Stimulated activated CD4-positive, alpha-beta T cell treated with anti-CD3 and anti-CD28 coated beads, Interleukin-1b, Interleukin-23, amount 100 ng/mL, for 48 hours (primary cell): Measurements from ENCODE around the gene NUCB1.
"Not testable (repeated sequence)": the region's sequence is repeated elsewhere in the genome, so short reads cannot be mapped to it uniquely, and the experiment has no call there.

ENCODE experiments used
- DNase-seq: peaks from one replicate; pipeline ENCODE4 v3.0.0-alpha.2; 2020

NUCB1 gene

GRCh38 chr19:48899781-48900476 lies at the start of gene NUCB1:
TSS of gene NUCB1 (plus strand) at chr19:48900312. CDS start at chr19:48900797, 485 bp downstream.
- DNase-seq = peak; percentile 99

GRCh38 chr19:48852292-48852691 lies 47.8 kb upstream of the NUCB1 start:
- DNase-seq = no peak

- no peak for DNase-seq
These were observed 46.6 kb upstream of the NUCB1 start for GRCh38 chr19:48853483-48853882.

DNA sequence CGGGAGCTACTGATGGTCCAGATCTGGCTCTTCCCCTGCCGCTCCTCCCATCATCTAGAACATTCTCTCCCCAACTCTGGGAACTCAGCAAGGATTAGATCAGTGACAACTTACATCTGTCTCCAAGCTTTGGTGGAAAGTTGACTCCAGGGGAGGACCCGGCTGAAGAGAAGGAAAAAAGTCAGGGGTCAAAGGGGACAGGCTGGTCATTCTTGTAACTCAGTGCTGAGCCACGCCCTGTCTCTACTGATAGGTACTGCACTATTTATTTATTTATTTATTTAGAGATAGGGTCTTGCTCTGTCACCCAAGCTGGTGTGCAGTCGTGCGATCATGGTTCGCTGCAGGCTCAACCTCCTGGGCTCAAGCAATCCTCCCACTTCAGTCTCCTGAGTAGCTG lies 46.0 kb upstream of the NUCB1 start:
- DNase-seq = no peak

GRCh38 chr19:48856921-48857320 lies 43.2 kb upstream of the NUCB1 start:
- DNase-seq = no peak

DNA sequence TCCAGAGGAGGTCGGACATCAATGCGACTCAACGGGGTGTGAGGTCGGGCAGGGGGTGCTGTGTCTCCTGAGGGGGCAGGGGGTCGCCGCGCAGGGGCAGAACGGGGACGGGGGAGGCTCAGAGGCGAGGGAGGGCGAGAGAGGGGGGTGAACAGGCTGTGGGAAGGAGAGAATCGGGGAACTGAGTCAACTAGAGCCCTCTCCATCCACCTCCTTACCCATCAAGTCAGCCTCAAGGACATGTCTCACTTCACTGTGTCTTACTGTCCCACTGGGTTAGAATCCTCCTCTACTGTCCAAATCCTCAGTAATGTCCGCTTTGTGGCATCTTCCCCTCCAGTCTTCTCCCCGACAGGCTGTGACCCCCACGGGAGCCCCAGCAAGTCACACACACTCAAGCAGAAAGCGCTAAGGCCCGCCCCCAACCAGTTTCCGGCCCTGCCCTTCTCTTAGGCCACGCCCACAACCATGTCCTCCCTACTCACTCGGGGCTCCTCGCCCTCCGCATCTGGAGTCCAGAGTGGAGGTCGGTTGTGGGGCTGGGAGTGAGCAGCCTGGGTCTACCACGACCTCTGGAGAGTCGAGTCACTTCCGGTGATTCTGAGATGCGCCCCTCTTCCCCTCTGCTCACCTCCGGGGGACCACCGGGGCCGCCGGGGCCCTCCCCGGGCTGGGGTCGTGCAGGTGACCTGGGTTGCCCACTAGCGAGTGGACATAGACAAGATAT lies 41.0 kb upstream of the NUCB1 start:
- DNase-seq = peak; percentile 84

DNA sequence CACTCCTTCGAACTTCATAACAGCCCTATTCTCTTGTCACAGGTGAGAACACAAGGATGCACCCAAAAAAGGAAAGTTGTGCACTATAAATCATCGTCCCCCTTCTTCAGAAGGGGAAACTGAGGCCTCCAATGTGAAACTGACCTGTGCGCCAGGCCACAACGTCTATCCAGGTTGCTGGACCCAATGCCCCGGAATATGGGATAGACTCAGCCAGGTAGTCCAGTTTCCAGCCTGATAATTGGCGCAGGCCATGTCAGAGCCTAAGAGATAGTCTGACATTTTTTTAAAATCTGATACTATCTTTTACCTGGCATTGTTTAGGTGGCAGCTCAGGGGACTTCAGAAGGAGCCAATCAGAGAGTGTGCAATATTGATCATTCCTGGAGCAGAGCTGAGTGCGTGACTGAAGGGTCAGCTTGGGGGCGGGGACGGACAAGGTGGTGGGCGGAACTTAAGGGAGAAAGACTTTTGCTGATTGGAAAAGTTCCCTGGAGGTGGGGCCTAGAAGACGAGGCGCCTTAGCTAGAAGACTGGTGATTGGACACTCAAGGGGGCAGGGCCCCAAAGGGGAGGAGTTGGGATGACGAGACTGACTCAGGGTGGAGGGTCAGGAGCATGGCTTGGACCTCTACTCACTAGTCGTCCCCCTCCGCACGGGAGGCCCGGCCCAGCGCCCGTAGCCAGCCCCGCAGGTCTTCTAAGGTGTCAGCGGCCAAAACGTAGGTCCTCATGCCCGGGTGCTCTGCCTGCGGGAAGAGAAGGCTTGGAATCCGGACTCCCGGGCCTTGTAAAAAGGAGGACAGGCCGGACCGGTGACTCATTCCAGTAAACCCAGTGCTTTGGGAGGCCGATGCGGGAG lies 40.2 kb upstream of the NUCB1 start:
- DNase-seq = peak; percentile 39

DNA sequence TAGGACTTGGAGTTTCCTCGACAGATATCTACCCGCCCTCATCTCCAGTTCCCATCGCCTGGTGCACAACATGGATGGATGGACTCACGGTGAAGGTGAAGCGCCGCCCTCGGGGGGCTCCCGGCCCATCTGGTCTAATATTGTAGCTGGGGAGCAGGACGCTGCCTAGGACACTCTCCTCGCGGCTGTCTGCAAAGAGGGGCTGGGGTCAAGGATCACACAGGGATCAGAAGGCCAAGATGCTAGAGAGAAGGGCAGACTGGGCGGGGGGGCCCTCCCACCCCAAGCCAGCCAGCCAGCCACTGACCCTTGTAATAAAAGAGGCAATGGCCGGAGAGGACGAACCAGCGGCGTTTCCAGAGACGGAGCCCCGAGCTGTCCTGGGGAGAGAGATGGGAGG lies 38.8 kb upstream of the NUCB1 start:
- DNase-seq = no peak

GRCh38 chr19:48862827-48863226 lies 37.3 kb upstream of the NUCB1 start:
- no peak for DNase-seq

DNA sequence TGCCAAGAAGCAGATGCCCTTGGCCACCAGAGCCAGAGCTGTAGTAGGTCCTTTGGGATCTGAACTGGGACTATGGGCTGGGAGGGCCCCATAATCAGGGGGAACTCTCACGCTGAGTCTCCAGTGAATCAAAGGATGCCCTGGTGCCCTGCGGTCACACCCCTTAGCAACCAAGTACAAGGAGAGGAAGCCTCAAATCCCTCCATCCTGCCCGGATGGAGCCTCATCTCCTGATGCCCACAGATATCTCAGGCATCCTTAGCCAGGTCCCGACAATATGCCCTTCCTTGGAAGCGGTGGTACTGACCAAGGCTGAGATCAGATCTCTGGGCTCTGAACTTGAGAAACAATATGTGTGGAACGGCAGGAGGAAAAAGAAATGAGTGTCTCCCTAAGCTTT lies 33.4 kb upstream of the NUCB1 start:
- no peak for DNase-seq

DNA sequence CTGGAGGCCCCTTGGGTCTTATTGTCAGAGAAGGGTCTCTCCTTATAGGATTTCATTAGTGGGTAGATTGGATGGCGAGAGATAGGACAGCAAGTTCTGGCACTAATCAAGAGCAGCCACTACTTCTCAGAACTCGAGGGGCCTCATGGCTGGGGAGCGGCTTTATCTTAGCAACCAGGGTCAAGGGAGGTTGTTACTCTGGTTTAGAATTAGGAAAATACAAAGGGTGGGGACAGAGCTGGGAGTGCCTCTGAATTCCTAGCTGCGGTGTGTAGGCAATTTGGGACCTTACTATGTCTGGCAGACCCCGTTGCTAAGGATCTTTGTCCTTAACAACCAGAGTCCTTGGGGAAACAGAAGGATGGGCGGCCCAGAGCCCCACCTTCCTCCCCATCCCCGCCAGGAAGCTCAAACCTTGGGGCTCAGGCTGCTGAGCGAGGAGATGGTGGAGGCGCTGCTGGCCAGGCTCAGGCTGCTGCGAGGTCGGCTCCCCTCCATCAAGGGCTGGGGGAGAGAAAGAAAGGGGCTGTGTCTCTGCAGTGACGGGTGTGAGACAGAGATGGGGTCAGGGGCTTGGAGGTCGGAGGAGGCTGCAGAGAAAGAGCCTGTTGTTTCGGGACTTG lies 32.9 kb upstream of the NUCB1 start:
- no peak for DNase-seq

GRCh38 chr19:48867746-48868113 lies 32.4 kb upstream of the NUCB1 start:
- DNase-seq = no peak

GRCh38 chr19:48868114-48868886 lies 31.8 kb upstream of the NUCB1 start, which contains the start of gene PLEKHA4:
TSS of gene PLEKHA4 (minus strand) at chr19:48868617. CDS start at chr19:48867620, 997 bp downstream.
- DNase-seq = no peak

DNA sequence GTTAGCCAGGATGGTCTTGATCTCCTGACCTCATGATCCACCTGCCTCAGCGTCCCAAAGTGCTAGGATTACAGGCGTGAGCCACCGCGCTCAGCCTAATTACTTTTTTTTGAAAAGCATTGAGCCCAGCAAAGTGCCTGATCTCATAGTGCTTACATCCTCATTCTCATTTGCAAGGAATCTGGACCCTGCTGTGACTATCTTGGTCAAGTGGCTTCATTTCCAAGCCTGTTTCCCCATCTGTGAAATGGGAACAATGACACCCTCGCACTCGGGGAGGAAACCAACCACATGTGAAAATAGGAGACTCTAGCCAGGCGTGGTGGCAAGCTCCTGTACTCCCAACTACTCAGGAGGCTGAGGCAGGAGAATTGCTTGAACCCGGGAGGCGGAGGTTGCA lies 30.1 kb upstream of the NUCB1 start:
- DNase-seq = no peak

- DNase-seq = not testable (repeated sequence)
These were observed 28.5 kb upstream of the NUCB1 start for GRCh38 chr19:48871471-48872181.

DNA sequence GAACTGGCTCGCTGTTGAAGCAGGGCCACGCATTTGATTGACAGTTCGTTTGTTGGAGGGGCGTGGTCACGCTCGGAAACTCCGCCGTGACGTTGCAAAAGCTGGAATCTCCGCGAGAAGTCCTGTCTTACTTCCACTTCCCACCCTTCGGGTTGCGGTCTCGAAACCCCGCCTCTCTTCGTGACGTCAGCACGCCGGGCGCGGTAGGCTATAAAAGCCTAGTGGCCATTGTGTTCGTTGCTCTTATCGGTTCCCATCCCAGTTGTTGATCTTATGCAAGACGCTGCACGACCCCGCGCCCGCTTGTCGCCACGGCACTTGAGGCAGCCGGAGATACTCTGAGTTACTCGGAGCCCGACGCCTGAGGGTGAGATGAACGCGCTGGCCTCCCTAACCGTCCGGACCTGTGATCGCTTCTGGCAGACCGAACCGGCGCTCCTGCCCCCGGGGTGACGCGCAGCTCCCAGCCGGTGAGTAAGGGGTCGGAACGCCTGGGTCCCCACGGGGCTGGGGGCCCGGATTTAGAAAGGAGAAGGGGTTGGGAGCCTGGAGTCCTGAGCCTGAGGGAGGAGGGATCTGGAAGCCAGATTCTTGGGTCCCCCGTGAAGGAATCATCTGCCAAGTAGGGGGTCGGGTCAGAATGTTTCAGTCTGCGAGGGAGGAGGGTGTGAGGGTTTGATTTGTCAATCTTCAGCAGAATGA lies 27.8 kb upstream of the NUCB1 start, which contains the start of gene PPP1R15A:
Gene PPP1R15A, plus strand, starts transcription at position 240 of the 702 bp plus-strand sequence. CDS start 813 bp downstream, outside the sequence.
- peak; percentile 99 for DNase-seq

DNA sequence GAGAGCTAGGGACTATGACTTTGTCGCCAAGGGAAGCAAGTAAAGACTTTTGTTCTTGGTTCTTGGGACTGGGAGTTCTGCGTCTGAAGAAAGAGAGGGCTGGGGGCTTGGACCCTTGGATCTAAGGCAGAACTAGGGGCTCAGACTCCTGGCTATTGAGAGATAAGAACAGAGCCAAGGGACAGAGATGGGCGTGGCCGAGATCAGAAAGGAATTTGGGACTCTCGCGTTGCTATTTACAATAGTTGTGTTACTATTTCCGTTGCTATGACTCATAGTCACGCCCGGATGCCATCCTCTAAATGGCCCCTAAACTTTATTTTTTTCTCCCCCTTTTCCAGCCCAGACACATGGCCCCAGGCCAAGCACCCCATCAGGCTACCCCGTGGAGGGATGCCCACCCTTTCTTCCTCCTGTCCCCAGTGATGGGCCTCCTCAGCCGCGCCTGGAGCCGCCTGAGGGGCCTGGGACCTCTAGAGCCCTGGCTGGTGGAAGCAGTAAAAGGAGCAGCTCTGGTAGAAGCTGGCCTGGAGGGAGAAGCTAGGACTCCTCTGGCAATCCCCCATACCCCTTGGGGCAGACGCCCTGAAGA lies 27.1 kb upstream of the NUCB1 start:
- DNase-seq = peak; percentile 82

GRCh38 chr19:48873476-48874302 lies 26.4 kb upstream of the NUCB1 start:
- no peak for DNase-seq
